PFSK-1 (cell line): ENCODE results near the gene FGGY.

Experiments
- FOXP2 ChIP-seq: optimal IDR thresholded peaks from 2 replicates; pipeline ENCODE3; 2011; ENCODE audit warnings: borderline replicate concordance, control low read depth, inconsistent platforms; ENCODE audit not compliant: insufficient read depth; ENCODE audit errors: extremely low read length, extremely low read depth
- POLR2AphosphoS5 ChIP-seq: IDR thresholded peaks from 2 replicates; pipeline ENCODE4 v1.6.1; 2012; ENCODE audit warnings: low read depth, mild to moderate bottlenecking, control low read depth, low read length, moderate library complexity
- REST ChIP-seq, 2 experiments: IDR thresholded peaks; 2 replicates each; pipeline versions ENCODE4 v1.6.1 to v1.8.0; 2011 to 2012; ENCODE audit warnings: low read depth in 2 of 2, low read length in 2 of 2, control low read depth in 1 of 2, inconsistent platforms in 1 of 2, mild to moderate bottlenecking in 1 of 2, moderate library complexity in 1 of 2; ENCODE audit not compliant: insufficient read depth in 1 of 2
- SIN3A ChIP-seq: IDR thresholded peaks from 2 replicates; pipeline ENCODE4 v1.6.1; 2012; ENCODE audit warnings: mild to moderate bottlenecking, low read length, moderate library complexity, borderline replicate concordance; ENCODE audit not compliant: insufficient read depth
- TAF1 ChIP-seq: IDR thresholded peaks from 2 replicates; pipeline ENCODE4 v1.6.1; 2012; ENCODE audit warnings: low read length, control low read depth, borderline replicate concordance; ENCODE audit not compliant: insufficient read depth

The FGGY gene

GRCh38 chr1:59314776-59315528 is 18.1 kb downstream of the FGGY start:
- no peak for TF ChIP-seq FOXP2

GRCh38 chr1:59315529-59316463 is 18.9 kb downstream of the FGGY start:
- TF ChIP-seq SIN3A = no peak
- TF ChIP-seq POLR2AphosphoS5 = no peak
- TF ChIP-seq TAF1 = no peak
- no peak for TF ChIP-seq REST (IDR thresholded peaks at IDR 0.05; ENCODE audit: insufficient read depth in 1 of 2, low read depth in 2 of 2, low read length in 2 of 2)
- TF ChIP-seq FOXP2 = no peak

- TF ChIP-seq SIN3A = no peak
- no peak for TF ChIP-seq TAF1
- no peak for TF ChIP-seq FOXP2
- no peak for TF ChIP-seq REST (IDR thresholded peaks at IDR 0.05; ENCODE audit: insufficient read depth in 1 of 2, low read depth in 2 of 2, low read length in 2 of 2)
- TF ChIP-seq POLR2AphosphoS5 = no peak
Measured at GRCh38 chr1:59316497-59317128, 19.7 kb downstream of the FGGY start.

GRCh38 chr1:59317343-59317742 is 20.4 kb downstream of the FGGY start:
- no peak for TF ChIP-seq REST (IDR thresholded peaks at IDR 0.05; ENCODE audit: insufficient read depth in 1 of 2, low read depth in 2 of 2, low read length in 2 of 2)
- TF ChIP-seq TAF1 = no peak
- TF ChIP-seq POLR2AphosphoS5 = no peak
- no peak for TF ChIP-seq SIN3A
- no peak for TF ChIP-seq FOXP2

GRCh38 chr1:59317780-59318179 is 20.9 kb downstream of the FGGY start:
- TF ChIP-seq FOXP2 (no peak), REST (IDR thresholded peaks at IDR 0.05; ENCODE audit: insufficient read depth in 1 of 2, low read depth in 2 of 2, low read length in 2 of 2) (no peak), POLR2AphosphoS5 (no peak), TAF1 (no peak), SIN3A (no peak)
